Osteoblast (primary cell): ENCODE data around the gene TNIK. TPM values are rescaled to one million over a fixed set of nuclear protein-coding genes. Genes with fewer than 3 reads are reported as not detected.

Experiments used
- DNase-seq: peaks from one replicate; pipeline ENCODE4 v3.0.0; 2011; ENCODE audit warnings: low spot score, mixed read lengths; ENCODE audit not compliant: insufficient read length; ENCODE audit errors: missing footprints
- H2AFZ ChIP-seq: 2 replicates; pipeline ENCODE4 v1.6.0; 2011; ENCODE audit warnings: mild to moderate bottlenecking, low read length
- H3K27ac ChIP-seq: 2 replicates; pipeline ENCODE4 v1.5.1; 2011; ENCODE audit warnings: mild to moderate bottlenecking, low read depth, low read length, moderate library complexity
- H3K27me3 ChIP-seq: 2 replicates; pipeline ENCODE4 v1.6.0; 2012; ENCODE audit warnings: mild to moderate bottlenecking, control low read depth, inconsistent platforms, low read length, moderate library complexity; ENCODE audit not compliant: insufficient read depth
- H3K36me3 ChIP-seq: 2 replicates; pipeline ENCODE4 v1.5.1; 2011; ENCODE audit warnings: mild to moderate bottlenecking, low read length, control low read depth, moderate library complexity; ENCODE audit not compliant: insufficient read depth
- H3K4me1 ChIP-seq: 2 replicates; pipeline ENCODE4 v1.5.1; 2011; ENCODE audit warnings: mild to moderate bottlenecking, low read length, control low read depth, moderate library complexity; ENCODE audit not compliant: insufficient read depth
- H3K4me2 ChIP-seq: 2 replicates; pipeline ENCODE4 v1.6.0; 2011; ENCODE audit warnings: mild to moderate bottlenecking, low read length; ENCODE audit not compliant: insufficient read depth
- H3K4me3 ChIP-seq: fragments of 200-600 bp; sonication (generic); 3 replicates; pipeline ENCODE4 v1.5.1; 2012; ENCODE audit warnings: mild to moderate bottlenecking, low read length, inconsistent platforms; ENCODE audit not compliant: insufficient read depth
- H3K79me2 ChIP-seq: 2 replicates; pipeline ENCODE4 v1.6.0; 2012; ENCODE audit warnings: mild to moderate bottlenecking, low read length, control low read depth, inconsistent platforms; ENCODE audit not compliant: insufficient read depth
- H3K9me3 ChIP-seq: 2 replicates; pipeline ENCODE4 v1.5.1; 2011; ENCODE audit warnings: low read depth, low read length, control low read depth
- H4K20me1 ChIP-seq: 2 replicates; pipeline ENCODE4 v1.6.0; 2012; ENCODE audit warnings: mild to moderate bottlenecking, low read length, control low read depth; ENCODE audit not compliant: insufficient read depth
- total RNA-seq: library from RNA; depleted of rRNA; stranded (reverse); fragments of >200 nt; gene quantifications from 2 replicates; pipeline ENCODE4 v1.2.3, GENCODE V29; 2012
- TF ChIP-seq, protein P1 (sequence below): IDR thresholded peaks from 2 replicates; pipeline ENCODE4 v1.5.1; 2011; ENCODE audit warnings: mild to moderate bottlenecking, low read depth, low read length, moderate library complexity; ENCODE audit errors: extremely low read depth

TNIK gene
- total RNA-seq, 1 donor, result 7.6 TPM

DNA sequence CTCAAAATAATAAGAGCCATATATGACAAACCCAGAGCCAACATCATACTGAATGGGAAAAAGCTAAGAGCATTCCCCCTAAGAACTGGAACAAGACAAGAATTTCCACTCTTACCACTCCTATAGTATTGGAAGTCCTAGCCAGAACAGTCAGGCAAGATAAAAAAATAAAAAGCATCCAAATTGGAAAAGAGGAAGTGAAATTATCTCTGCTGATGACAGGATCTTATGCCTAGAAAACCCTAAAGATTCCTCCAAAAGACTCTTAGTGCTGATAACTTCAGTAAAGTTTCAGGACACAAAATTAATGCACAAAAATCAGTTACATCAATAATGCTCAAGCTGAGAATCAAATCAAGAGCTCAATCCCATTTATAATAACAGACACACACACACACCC is 387.8 kb downstream of the TNIK start:
- H3K4me3 ChIP-seq, result no peak overlapping the region
- H3K27me3 ChIP-seq, result peaks cover 4% of the 10 kb centered on the region
- DNase-seq, result no peak
- no peak overlapping the region for H3K4me2 ChIP-seq
- H3K79me2 ChIP-seq, result no peaks in the 10 kb centered on the region
- no peak overlapping the region for H2AFZ ChIP-seq
- H3K27ac ChIP-seq, result no peak overlapping the region
- H3K9me3 ChIP-seq, result no peaks in the 10 kb centered on the region
- TF ChIP-seq, protein P1, sequence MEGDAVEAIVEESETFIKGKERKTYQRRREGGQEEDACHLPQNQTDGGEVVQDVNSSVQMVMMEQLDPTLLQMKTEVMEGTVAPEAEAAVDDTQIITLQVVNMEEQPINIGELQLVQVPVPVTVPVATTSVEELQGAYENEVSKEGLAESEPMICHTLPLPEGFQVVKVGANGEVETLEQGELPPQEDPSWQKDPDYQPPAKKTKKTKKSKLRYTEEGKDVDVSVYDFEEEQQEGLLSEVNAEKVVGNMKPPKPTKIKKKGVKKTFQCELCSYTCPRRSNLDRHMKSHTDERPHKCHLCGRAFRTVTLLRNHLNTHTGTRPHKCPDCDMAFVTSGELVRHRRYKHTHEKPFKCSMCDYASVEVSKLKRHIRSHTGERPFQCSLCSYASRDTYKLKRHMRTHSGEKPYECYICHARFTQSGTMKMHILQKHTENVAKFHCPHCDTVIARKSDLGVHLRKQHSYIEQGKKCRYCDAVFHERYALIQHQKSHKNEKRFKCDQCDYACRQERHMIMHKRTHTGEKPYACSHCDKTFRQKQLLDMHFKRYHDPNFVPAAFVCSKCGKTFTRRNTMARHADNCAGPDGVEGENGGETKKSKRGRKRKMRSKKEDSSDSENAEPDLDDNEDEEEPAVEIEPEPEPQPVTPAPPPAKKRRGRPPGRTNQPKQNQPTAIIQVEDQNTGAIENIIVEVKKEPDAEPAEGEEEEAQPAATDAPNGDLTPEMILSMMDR, result no peak
- no peaks in the 10 kb centered on the region for H4K20me1 ChIP-seq
- H3K36me3 ChIP-seq, result no peaks in the 10 kb centered on the region
- H3K4me1 ChIP-seq, result no peaks in the 10 kb centered on the region

DNA sequence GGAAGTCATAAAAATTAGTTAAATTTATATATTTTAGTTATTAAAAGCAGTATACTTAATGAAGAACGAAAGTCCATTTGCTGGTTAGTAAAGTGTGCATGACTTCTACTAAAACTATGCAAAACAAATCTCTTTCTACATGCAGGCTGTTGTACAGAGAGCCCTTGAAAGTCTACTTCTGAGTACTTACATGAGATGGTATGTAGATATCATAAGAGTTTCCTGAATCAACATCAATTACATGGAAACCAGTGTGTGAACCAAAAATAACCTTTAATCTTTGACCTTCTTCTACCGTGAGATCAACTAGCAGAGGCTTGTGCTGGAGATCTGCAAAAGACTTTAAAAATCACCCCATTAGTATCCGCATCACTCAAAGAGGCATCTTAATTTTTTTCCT is 391.5 kb downstream of the TNIK start:
- Histone ChIP-seq H3K4me1 (no peaks in the 10 kb centered on the region), H3K27me3 (no peaks in the 10 kb centered on the region), H3K79me2 (no peaks in the 10 kb centered on the region), H3K36me3 (no peaks in the 10 kb centered on the region), H3K9me3 (no peaks in the 10 kb centered on the region), H3K4me2 (no peak overlapping the region), H4K20me1 (no peaks in the 10 kb centered on the region), H3K4me3 (no peak overlapping the region), H2AFZ (no peak overlapping the region), H3K27ac (no peak overlapping the region)
- DNase-seq, result no peak
- TF ChIP-seq, protein P1, result no peak

DNA sequence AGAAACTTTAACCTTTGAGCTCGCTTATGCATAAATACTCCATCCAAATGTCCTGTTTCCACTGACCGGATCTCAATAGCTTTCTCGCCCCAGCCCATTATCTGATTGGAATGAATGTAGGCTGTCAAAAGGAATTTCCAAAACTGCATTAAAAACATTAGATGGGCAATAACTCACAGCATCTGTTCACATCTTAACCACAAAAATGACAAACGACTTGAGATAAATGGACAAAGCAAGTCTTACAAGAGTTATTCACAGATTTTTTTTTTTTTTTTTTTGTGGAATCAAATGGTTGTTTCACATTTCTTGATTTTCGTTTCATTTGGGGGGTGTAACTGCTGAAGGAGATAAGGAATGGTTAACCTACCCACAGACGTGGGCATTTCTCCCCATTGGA is 394.0 kb downstream of the TNIK start:
- TF ChIP-seq, protein P1, result no peak
- Histone ChIP-seq H3K4me2 (no peak overlapping the region), H3K36me3 (no peaks in the 10 kb centered on the region), H3K4me1 (no peaks in the 10 kb centered on the region), H4K20me1 (no peaks in the 10 kb centered on the region), H2AFZ (no peak overlapping the region), H3K27ac (no peak overlapping the region), H3K9me3 (no peaks in the 10 kb centered on the region), H3K4me3 (no peak overlapping the region), H3K79me2 (no peaks in the 10 kb centered on the region), H3K27me3 (peaks cover 7% of the 10 kb centered on the region)
- DNase-seq, result no peak

DNA sequence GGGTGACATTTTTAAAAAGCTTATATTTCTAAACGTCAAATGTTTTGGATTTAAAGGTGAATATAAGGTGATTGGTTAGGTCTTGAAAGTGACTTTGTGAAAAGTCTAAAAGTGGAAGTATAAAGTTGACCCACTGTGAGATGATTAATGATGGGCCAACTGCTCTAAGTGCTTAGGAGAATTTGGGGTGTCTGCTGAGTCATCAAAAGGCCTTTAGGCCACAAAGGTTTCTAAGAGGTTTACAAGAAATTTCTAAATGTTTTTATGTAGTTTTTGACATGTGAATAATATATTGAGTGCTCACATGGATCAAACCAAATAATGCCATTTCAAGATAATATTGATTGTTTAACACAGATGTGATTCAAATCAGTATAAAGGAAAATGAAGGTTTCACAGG is 394.5 kb downstream of the TNIK start:
- no peak for DNase-seq
- Histone ChIP-seq H3K36me3 (no peaks in the 10 kb centered on the region), H3K4me1 (no peaks in the 10 kb centered on the region), H4K20me1 (no peaks in the 10 kb centered on the region), H3K27me3 (peaks cover 7% of the 10 kb centered on the region), H3K79me2 (no peaks in the 10 kb centered on the region), H3K4me2 (no peak overlapping the region), H3K27ac (no peak overlapping the region), H2AFZ (no peak overlapping the region), H3K9me3 (no peaks in the 10 kb centered on the region), H3K4me3 (no peak overlapping the region)
- TF ChIP-seq, protein P1, result no peak
